ENCODE results near the gene SLC50A1.

DNA sequence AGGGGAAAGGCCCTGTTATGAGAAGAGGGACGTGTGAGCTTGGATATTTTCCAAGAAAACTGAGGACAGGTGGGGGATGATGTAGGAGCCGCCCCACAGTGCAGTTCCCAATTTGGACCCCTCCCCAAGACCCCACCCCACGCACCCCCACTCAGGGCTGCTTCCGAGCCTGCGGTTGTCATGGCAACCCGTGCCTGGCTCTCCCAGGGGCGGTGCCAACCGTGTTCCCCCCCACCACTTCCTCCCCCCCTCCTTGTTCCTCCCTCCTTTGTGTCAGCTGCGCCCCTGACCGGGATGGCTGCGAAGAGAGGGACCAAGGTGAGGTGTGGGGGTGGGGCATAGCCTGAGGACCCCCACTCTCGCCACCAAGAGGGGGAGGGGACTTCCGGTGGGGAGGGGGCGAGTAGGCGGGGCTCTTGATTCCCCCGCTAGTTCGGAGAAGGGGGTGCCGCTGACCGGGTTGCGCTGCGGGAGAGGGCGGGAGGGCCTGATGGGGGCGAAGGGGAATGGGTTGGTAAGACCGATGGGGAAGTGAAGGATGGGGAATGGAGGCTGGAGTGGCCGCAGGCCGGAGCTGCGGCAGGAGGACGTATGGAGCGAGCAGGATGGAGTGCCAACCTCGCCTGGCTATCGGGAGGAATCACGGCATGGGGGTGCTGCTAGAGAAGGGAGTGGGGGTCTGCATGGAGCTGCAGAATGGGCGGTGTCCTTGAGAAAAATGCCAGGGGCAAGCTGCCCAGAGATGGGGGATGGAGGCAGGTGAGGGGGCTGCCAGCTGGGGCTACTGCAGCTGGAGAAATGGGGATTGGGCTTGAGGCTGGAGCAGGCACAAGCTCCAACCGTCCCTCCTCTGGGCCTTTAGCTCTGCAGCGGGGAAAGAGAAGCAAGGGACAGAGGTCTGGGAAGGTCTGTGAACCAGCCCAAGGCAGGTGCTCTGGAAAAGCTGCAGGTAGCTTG lies 39.0 kb downstream of the SLC50A1 start:
- TF ChIP-seq SNRNP70 (optimal IDR thresholded peaks at IDR 0.05; ENCODE audit: low read depth, low read length): no peak
- no peak for TF ChIP-seq GATAD2A (IDR thresholded peaks at IDR 0.05)
- TF ChIP-seq SMC3 (conservative IDR thresholded peaks at IDR 0.05; ENCODE audit: insufficient read depth, low read depth, low read length): no peak
- TF ChIP-seq POLR2AphosphoS5 (IDR thresholded peaks at IDR 0.05; ENCODE audit: control insufficient read depth, insufficient read depth, low read depth, low read length): no peak
- TF ChIP-seq BRCA1 (IDR thresholded peaks at IDR 0.05): no peak
- TF ChIP-seq BRCA1 (CRISPR knock-in tag; IDR thresholded peaks at IDR 0.05): no peak
- no peak for TF ChIP-seq SOX6 (IDR thresholded peaks at IDR 0.05)
- TF ChIP-seq ZBTB17 (CRISPR knock-in tag; IDR thresholded peaks at IDR 0.05): no peak
- no peak for TF ChIP-seq POLR2A (conservative IDR thresholded peaks at IDR 0.05)
- no peak for TF ChIP-seq ZC3H4 (CRISPR knock-in tag; IDR thresholded peaks at IDR 0.05; ENCODE audit: borderline replicate concordance)
- no peak for TF ChIP-seq ATF1 (CRISPR knock-in tag; IDR thresholded peaks at IDR 0.05)
- TF ChIP-seq ATF1 (tag; IDR thresholded peaks at IDR 0.05): no peak

All from K562 (cell line).